ENCODE measurements around the gene KCND2.
A peak's percentile ranks its signal among the peaks of the same experiment; 100 is the strongest.
"Not testable (repeated sequence)": the region's sequence is repeated elsewhere in the genome, so short reads cannot be mapped to it uniquely, and the experiment has no call there.

Gene KCND2

GRCh38 chr7:120775755-120776154 is 502.8 kb downstream of the KCND2 start:
- no peak for DNase-seq

- not testable (repeated sequence) for DNase-seq
These were observed 506.1 kb downstream of the KCND2 start for GRCh38 chr7:120779078-120779477.

- not testable (repeated sequence) for DNase-seq
These were observed 507.5 kb downstream of the KCND2 start for GRCh38 chr7:120780451-120780850.

- no peak for DNase-seq
These were observed 508.0 kb downstream of the KCND2 start for GRCh38 chr7:120780938-120781337.

- DNase-seq: not testable (repeated sequence)
These were observed 508.9 kb downstream of the KCND2 start for GRCh38 chr7:120781924-120782323.

- no peak for DNase-seq
These were observed 510.3 kb downstream of the KCND2 start for GRCh38 chr7:120783273-120783672.

- no peak for DNase-seq
These were observed 510.7 kb downstream of the KCND2 start for GRCh38 chr7:120783721-120784120.

GRCh38 chr7:120785095-120785494 is 512.1 kb downstream of the KCND2 start:
- no peak for DNase-seq

GRCh38 chr7:120792091-120792860 is 519.3 kb downstream of the KCND2 start:
- DNase-seq: peak; percentile 38 to 43

GRCh38 chr7:120792861-120793130 is 519.8 kb downstream of the KCND2 start:
- DNase-seq: no peak

- no peak for DNase-seq
These were observed 520.4 kb downstream of the KCND2 start for GRCh38 chr7:120793213-120793936.

- no peak for DNase-seq
These were observed 521.2 kb downstream of the KCND2 start for GRCh38 chr7:120794106-120794729.

GRCh38 chr7:120797026-120797645 is 524.2 kb downstream of the KCND2 start:
- DNase-seq: no peak

GRCh38 chr7:120799147-120799546 is 526.2 kb downstream of the KCND2 start:
- DNase-seq: no peak
